GM18502 (cell line): Measurements from ENCODE around the gene RELA.

Experiments used
- ATAC-seq: cut with Tn5 transposase; IDR thresholded peaks from one replicate; pipeline ENCODE4 v1.9.1; 2021; ENCODE audit warnings: mild to moderate bottlenecking; ENCODE audit not compliant: unreplicated experiment, poor library complexity

Gene RELA

DNA sequence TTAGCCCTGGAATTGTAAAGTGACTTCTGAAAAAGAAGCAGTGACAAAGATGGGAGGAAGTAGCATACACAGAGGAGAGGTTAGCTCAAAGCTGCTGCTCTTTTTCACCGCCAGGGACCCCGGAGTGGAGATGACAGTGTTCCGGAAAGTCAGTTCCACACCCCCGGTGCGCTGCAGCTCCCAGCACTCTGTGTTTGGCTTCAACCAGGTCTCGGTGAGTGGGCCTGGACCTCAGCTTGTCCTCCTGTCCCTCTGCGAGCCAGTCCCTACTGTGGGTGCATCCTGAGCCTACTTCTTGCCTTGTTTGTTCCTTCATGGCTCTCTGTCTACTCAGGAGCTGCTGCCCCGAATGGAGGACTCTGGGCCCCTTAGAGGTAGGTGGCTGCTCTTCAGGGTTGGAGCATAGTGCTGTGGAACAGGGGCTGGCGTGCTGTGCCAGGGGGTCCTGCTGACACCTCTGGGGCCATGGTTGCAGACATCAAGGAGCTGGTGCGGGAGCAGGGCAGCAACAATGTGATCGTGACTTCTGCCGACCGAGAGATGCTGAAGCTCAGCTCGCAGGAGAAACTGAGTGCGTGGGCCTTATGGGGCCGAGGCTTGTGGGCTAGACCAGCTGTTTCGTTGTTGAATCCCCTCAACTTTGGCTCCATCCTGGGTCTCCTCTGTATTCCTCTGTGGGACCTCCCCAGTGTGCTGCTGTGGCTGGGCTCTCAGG lies 45.4 kb downstream of the RELA start:
- no peak for ATAC-seq

DNA sequence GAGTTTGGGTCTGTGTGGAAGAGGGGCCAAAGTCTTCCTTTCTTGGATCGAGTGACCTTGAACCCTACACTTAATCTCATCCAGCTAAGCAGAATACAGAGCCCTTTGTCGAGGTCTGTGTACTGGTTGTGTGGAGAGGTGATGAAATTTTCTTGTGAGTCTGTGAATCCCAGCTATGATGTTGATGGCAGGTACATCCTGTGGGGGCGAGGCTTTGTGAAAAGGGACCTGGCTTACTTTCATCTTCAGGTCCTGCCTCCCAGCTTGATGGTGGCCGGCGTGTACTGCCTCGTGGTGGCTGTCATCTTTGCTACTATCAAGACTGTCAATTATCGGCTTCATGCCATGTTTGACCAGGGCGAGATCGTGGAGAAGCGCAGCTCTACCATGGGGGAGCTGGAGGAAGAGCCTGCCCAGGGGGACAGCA lies 46.1 kb downstream of the RELA start:
- no peak for ATAC-seq

- no peak for ATAC-seq
Measured at GRCh38 chr11:65615950-65616574, 46.7 kb downstream of the RELA start.

GRCh38 chr11:65615229-65615949 lies 47.3 kb downstream of the RELA start, which contains the start of gene PCNX3:
Gene PCNX3, plus strand, starts transcription at chr11:65615776. Its CDS starts 536 bp downstream, at chr11:65616312.
- ATAC-seq: peak; percentile 77

GRCh38 chr11:65613091-65613928 lies 49.4 kb downstream of the RELA start:
- no peak for ATAC-seq

DNA sequence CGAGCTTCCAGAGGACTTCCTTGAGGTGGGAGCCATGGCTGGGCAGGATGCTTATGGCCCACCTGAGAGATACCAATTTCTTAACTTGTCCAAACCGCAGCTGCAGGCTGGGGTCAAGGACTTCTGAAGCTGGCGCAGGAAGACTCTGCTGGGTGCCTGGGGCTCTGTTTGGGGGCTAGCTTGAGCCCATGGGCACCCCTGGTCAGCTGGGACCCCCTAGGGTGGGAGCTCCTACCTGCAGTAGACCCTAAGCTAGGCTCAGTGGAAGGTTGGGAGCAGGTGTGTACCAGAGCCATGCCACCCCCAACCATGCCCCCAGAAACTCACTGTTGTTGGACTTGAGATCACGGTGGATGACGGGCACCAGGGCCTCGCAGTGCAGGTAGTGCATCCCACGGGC lies 50.0 kb downstream of the RELA start:
- ATAC-seq: no peak

GRCh38 chr11:65611758-65612603 lies 50.7 kb downstream of the RELA start:
- ATAC-seq: no peak

GRCh38 chr11:65611028-65611757 lies 51.5 kb downstream of the RELA start:
- ATAC-seq: no peak

GRCh38 chr11:65610404-65610803 lies 52.3 kb downstream of the RELA start:
- no peak for ATAC-seq

GRCh38 chr11:65609665-65610064 lies 53.1 kb downstream of the RELA start:
- ATAC-seq: no peak

GRCh38 chr11:65609229-65609628 lies 53.5 kb downstream of the RELA start:
- ATAC-seq: no peak

DNA sequence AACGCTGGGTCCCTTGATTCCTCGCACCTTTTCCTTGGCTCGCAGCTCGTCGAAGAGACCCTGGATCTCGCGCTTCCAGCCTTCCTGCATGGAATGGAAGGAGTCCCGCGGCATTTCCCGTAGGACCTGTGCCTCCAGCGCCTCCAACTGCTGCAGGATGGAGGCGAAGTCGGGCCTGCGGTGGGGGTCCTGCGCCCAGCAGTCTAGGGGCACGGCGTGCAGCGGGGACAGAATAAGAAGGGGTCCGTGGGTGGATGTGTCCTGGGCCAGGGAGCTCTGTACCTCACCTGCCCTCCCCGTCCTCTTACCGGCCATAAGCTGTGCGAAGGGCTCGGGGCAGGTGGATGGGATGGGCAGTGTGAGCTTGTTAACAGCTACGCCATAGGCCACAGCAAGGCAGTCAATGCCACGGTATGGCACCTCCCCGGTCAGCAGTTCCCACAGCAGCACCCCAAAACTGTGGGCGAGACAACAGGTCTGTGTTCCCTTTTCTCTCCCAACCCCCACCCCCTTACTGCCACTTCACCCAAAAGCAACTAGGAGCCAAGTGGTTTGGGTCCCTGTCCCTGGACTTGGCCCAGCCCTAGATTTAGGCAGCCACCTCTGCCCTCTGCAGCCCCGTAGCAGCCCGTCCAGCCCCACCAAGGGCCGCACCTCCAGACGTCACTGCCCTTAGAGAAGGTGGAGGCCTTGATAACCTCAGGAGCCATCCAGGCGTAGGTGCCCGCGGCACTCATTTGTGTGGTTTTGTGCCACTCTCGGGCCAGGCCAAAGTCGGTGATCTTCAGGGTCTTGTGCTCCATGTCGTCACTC lies 54.9 kb downstream of the RELA start:
- ATAC-seq: no peak

GRCh38 chr11:65606876-65607613 lies 55.7 kb downstream of the RELA start:
- ATAC-seq: no peak

DNA sequence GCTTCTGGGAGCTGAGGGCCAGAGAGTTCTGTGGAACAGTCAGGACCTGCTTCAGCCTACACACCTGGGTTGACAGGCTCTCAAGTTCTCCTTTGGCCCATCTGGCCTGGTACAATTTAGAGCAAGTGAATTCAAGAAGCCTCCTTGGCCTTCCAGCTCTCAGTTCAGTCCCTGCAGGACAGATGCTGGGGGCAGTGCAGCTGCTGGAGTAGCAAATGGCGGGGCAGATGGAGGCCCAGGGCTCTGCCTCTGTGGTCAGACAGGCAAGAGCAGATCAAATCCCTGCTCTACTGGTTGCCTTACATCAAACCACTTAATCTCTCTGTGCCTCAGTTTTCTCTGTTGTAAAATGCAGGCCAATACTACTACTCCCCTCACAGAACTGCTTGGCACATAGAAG lies 58.5 kb downstream of the RELA start:
- no peak for ATAC-seq
